Astrocyte (in vitro differentiated cells and primary cell): ENCODE results near the gene TBX21.

ENCODE experiments used
- EZH2 ChIP-seq: IDR thresholded peaks from 2 replicates; pipeline ENCODE4 v1.6.1; 2012; ENCODE audit warnings: mild to moderate bottlenecking, low read length, inconsistent platforms; ENCODE audit not compliant: insufficient read depth
- TF ChIP-seq, protein P1 (sequence below): IDR thresholded peaks from 2 replicates; pipeline ENCODE4 v1.5.1; 2011; ENCODE audit warnings: low read depth, mild to moderate bottlenecking, inconsistent platforms, low read length, moderate library complexity; ENCODE audit not compliant: insufficient read depth

GRCh38 chr17:47699536-47699840 lies 33.5 kb upstream of the TBX21 start:
- TF ChIP-seq, protein P1, sequence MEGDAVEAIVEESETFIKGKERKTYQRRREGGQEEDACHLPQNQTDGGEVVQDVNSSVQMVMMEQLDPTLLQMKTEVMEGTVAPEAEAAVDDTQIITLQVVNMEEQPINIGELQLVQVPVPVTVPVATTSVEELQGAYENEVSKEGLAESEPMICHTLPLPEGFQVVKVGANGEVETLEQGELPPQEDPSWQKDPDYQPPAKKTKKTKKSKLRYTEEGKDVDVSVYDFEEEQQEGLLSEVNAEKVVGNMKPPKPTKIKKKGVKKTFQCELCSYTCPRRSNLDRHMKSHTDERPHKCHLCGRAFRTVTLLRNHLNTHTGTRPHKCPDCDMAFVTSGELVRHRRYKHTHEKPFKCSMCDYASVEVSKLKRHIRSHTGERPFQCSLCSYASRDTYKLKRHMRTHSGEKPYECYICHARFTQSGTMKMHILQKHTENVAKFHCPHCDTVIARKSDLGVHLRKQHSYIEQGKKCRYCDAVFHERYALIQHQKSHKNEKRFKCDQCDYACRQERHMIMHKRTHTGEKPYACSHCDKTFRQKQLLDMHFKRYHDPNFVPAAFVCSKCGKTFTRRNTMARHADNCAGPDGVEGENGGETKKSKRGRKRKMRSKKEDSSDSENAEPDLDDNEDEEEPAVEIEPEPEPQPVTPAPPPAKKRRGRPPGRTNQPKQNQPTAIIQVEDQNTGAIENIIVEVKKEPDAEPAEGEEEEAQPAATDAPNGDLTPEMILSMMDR, result no peak
- TF ChIP-seq EZH2, result no peak
